GM18511 (cell line): ENCODE data around the gene KHDC3L.

ENCODE experiments used
- ATAC-seq: cut with Tn5 transposase; IDR thresholded peaks from one replicate; pipeline ENCODE4 v1.9.1; 2021; ENCODE audit warnings: mild to moderate bottlenecking, moderate library complexity; ENCODE audit not compliant: unreplicated experiment

KHDC3L gene, protein sequence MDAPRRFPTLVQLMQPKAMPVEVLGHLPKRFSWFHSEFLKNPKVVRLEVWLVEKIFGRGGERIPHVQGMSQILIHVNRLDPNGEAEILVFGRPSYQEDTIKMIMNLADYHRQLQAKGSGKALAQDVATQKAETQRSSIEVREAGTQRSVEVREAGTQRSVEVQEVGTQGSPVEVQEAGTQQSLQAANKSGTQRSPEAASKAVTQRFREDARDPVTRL

DNA sequence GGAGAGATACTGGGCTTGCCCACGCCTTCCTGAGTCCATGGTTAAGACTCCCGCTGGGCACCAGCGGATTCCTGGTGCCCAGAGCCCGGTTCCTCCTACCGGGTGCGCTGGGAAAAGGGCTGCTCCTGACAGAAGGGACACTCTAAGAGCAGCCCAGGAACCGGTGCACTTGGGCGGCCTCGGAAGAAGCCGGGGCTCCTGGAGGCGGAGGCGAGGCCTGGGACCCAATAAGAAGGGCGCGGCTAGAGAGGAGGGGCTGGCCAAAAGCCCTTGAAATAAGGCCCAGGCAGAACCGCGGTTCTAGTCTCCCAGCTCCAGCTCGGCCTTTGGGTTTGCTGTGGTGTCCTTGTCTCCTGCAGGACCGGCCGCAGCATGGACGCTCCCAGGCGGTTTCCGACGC is at the start of gene KHDC3L:
Gene KHDC3L (plus strand): TSS at position 301 of the 400 bp plus-strand sequence. CDS start 72 bp downstream, at position 373.
- no peak for ATAC-seq

- ATAC-seq: no peak
Measured at GRCh38 chr6:73314577-73315492, 47.6 kb upstream of the KHDC3L start.

GRCh38 chr6:73323323-73323722 is 39.1 kb upstream of the KHDC3L start:
- ATAC-seq: no peak

- no peak for ATAC-seq
Measured at GRCh38 chr6:73325656-73326055, 36.8 kb upstream of the KHDC3L start.

- no peak for ATAC-seq
Measured at GRCh38 chr6:73328790-73329189, 33.7 kb upstream of the KHDC3L start.

DNA sequence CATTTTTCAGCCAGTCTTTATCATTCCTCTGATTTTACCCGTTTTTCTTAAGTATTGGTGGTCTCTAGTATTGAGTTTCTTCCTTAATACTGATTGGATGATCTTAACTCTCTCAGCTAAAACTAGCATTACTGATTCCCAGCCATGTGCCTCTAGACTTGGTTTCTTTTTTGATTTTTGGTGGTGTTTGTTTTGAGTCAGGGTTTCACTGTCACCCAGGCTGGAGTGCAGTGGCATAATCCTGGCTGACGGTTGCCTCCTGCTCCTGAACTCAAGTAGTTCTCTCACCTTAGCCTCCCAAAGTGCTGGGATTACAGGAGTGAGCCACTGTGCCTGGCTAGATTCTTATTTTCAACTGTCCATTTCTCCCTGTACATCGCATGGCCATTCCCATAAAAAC is 33.3 kb upstream of the KHDC3L start:
- peak; percentile 78 for ATAC-seq

DNA sequence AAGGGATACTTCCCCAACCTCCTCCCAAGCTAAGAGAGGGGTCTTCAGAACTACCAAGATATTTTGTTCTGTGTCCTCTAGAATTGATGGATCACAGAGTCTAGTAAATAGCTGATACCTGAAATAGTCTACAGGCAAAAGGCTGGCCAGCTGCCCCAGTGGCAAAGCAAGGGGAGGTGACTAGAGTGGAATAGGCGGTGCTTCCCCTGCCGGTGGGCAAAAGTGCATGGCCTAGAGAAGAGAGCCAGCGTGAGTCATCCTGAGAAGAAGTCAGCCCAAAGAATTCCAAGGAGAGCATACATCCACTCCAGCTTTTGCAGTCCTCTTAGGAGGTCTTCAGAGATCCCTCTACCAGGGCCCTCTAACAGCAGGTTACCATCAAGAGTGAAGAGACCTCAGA is 23.1 kb upstream of the KHDC3L start:
- no peak for ATAC-seq

DNA sequence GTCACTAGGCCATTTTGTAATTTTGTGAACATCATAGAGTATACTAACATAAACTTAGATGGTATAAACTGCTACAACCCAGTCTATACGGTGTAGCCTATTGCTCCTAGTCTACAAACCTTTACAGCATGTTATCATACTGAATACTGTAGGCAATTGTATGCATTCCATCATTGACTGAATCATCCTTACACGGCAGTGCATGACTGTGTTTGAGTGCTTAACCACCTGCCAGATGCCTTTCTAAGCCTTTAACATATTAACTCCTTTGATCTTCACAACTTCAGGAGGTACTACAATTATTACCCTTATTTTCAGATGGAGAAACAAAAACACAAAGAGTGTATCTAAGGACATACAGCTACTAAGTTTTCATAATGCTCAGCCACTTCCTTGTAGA is 22.4 kb upstream of the KHDC3L start:
- no peak for ATAC-seq

GRCh38 chr6:73341335-73341734 is 21.1 kb upstream of the KHDC3L start:
- ATAC-seq: no peak

GRCh38 chr6:73342174-73342573 is 20.3 kb upstream of the KHDC3L start:
- ATAC-seq: no peak

- ATAC-seq: no peak
Measured at GRCh38 chr6:73343164-73343563, 19.3 kb upstream of the KHDC3L start.

DNA sequence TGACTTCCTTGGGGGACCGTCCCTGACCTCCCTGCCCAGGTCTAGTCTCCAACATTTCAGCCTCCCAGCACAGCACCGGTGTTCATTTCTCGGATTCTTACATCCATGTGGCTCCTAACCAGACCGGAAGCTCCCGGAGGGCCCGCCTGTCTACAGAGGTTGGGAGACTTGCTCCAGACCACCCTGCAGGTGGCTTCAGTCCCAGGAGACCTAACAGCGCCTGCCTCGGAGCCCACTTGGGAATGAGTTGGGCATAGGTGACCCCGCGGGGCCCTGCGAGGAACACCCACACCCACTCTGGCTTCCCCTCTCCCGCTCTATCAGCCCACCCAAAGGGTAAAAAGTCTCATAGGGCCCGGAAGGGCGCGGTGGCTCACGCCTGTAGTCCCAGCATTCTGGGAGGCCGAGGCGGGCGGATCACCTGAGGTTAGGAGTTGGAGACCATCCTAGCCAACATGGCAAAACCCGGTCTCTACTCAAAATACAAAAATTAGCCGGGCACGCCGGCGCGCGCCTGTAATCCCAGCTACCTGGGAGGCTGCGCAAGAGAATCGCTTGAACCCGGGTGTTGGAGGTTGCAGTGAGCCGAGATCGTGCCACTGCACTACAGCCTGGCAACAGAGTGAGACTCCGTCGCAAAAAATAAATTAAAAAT is 13.8 kb upstream of the KHDC3L start:
- no peak for ATAC-seq

DNA sequence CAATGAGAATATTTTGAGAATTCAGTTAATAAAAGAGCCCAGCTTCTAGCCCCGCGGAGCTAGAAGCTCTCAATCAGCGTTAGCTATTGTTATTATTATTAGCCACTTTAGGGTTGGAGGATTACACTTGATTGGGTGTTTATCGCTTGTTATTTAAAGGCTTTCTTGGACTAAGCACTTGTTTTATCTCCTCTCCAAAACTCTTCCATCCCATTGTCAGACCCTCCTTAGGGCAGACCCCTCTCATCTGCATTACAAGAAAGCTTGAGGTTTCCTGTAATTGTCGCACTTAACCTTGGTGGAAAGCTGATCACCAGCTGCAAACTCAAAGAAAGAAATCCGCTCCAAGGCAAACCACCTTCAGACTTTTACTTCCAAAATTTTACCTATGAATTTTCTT is 13.1 kb upstream of the KHDC3L start:
- no peak for ATAC-seq

- ATAC-seq: no peak
Measured at GRCh38 chr6:73353636-73354593, 8.5 kb upstream of the KHDC3L start, which contains the start of gene DPPA5. Gene DPPA5 (minus strand): TSS chr6:73354276. CDS start chr6:73354225, 51 bp downstream.

DNA sequence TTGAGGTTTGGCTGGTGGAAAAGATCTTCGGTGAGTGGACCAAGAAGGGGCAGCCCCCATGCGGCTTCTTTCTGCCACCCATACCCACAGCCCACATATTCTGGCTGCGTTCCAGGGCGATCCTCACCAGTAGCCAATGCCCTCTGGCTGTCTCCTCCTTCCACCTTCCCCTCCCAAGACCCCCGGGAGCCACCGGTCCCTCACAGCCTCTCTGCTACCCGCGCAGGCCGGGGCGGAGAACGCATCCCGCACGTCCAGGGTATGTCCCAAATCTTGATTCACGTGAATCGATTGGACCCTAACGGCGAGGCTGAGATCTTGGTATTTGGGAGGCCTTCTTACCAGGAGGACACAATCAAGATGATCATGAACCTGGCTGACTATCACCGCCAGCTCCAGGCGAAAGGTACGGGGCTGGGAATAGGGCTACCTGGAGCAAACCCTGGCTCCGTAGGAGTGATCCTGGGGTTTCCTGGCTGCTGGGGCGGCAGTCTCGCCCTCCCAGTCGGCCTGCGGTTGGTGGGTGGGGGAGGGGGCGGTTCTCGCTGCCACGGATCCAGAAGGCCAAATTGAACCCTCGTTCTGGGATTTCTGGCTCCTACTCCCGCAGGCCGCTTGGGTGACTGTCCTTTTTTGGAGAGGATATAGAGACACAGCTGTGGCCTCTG is 545 bp downstream of the KHDC3L start:
- no peak for ATAC-seq

DNA sequence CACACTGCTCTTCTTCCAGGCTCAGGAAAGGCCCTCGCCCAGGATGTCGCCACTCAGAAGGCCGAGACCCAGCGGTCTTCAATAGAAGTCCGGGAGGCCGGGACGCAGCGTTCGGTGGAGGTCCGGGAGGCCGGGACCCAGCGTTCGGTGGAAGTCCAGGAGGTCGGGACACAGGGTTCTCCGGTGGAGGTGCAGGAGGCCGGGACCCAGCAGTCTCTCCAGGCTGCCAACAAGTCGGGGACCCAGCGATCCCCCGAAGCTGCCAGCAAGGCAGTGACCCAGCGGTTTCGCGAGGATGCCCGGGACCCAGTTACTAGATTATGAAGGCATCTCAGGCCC is 1.0 kb downstream of the KHDC3L start:
- ATAC-seq: no peak

DNA sequence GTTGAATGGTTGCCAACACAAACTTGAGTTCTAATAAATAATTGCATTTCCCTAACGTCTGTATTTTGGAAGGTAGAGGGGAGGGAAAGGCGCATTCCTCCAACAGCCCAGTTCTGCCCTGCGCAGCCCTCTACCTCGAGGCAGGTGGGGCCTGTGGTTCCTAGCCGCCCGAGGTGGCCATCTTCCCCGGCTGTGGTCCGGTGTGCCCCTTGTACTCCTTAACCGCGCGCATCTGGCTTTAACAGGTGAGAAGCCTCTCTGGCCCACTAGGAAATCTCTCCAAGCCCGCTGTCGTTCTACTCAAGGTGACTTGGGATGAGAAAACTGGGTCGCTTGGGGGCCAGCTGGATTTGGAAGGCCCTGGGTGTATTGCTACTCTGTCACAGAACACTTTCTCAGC is 1.7 kb downstream of the KHDC3L start:
- no peak for ATAC-seq

GRCh38 chr6:73364549-73364948 is 2.1 kb downstream of the KHDC3L start:
- no peak for ATAC-seq

DNA sequence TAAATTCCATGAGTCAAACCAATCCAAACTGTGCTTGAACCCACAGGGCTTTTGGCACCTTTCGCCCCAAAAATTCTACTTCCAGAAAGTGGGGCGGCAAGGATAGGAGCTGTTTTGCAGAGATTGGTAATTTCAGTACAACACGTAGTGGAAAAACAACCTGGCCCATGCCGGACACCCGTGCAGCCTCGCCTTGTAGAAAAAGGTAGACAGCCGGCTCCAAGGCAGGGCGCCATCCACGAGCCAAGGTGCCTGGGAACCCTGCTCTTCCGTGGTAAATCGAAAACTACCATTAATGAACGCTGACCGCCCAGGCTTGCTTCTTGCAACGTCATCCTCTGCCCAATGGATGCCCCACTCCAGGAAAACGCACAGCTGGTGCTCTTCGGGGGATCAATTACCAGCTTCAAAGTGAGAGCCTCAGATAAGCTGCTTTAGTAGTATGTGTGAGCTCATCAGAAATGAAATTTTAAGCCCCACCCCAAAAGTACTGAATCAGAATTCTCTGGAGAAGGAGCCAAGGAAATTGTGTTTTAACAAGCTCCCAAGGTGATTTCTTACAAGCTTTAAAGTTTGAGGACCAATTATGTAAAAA is 5.4 kb downstream of the KHDC3L start:
- no peak for ATAC-seq

- no peak for ATAC-seq
Measured at GRCh38 chr6:73368675-73369074, 6.2 kb downstream of the KHDC3L start.
